GM10248 (cell line): ENCODE measurements around the gene NAA38.

ENCODE experiments used
- CTCF ChIA-PET: fragments of 300-600 bp; sonication (Branson Sonifier 250); formaldehyde crosslinking; extraction: SDS; loops from one replicate; lab custom pipeline; 2021; ENCODE audit warnings: antibody characterized with exemption; lab: Yijun Ruan, JAX
- POLR2A ChIA-PET: fragments of 350-650 bp; sonication (Branson Sonifier 250); formaldehyde crosslinking; extraction: SDS; loops from one replicate; lab custom pipeline; 2020; ENCODE audit warnings: antibody characterized with exemption; lab: Yijun Ruan, JAX
- DNase-seq: peaks from one replicate; pipeline ENCODE4 v3.0.0; 2012; ENCODE audit errors: extremely low spot score
- CTCF ChIP-seq: IDR thresholded peaks from 2 replicates; pipeline ENCODE4 v1.5.1; 2012; ENCODE audit warnings: mild to moderate bottlenecking, low read depth; ENCODE audit errors: extremely low read depth, missing control alignments, control extremely low read depth

NAA38 gene

GRCh38 chr17:7831233-7831632, 26.1 kb downstream of the NAA38 start:
- CTCF ChIA-PET = interaction anchor here (0.6 to 3.2 kb wide), 5 partner anchors 10 to 88 kb away, joined by 3 to 25 read pairs (median 3); no protein-coding TSS in a partner anchor

GRCh38 chr17:7830616-7831015, 26.7 kb downstream of the NAA38 start:
- ChIA-PET POLR2A (no interaction called here), CTCF (interaction anchor here (1.1 to 3.2 kb wide), 3 partner anchors 9 to 87 kb away, joined by 3 to 25 read pairs (median 7); no protein-coding TSS in a partner anchor)
- TF ChIP-seq CTCF = no peak
- no peak for DNase-seq

More at GRCh38 chr17:7831233-7831632, 26.1 kb downstream of the NAA38 start:
- POLR2A ChIA-PET = no interaction called here
- TF ChIP-seq CTCF = no peak
- no peak for DNase-seq

- ChIA-PET CTCF (interaction anchor here (0.8 to 2.2 kb wide), 19 partner anchors 9 to 248 kb away, joined by 3 to 17 read pairs (median 4); partner anchors contain the start of genes KDM6B, NAA38, TP53 and WRAP53), POLR2A (interaction anchor here (0.5 kb wide), 1 partner anchor 117 kb away, joined by 3 read pairs; no protein-coding TSS in a partner anchor)
- TF ChIP-seq CTCF = no peak
- DNase-seq = no peak
Measured at GRCh38 chr17:7825206-7825990, 32.0 kb downstream of the NAA38 start.

GRCh38 chr17:7824021-7824924, 33.1 kb downstream of the NAA38 start:
- ChIA-PET POLR2A (no interaction called here), CTCF (interaction anchor here (0.8 to 2.2 kb wide), 15 partner anchors 10 to 218 kb away, joined by 3 to 17 read pairs (median 4); partner anchors contain the start of genes KDM6B, NAA38 and WRAP53)
- TF ChIP-seq CTCF = no peak
- no peak for DNase-seq

GRCh38 chr17:7823581-7824001, 33.8 kb downstream of the NAA38 start:
- no peak for DNase-seq
- ChIA-PET POLR2A (no interaction called here), CTCF (interaction anchor here (0.9 to 4.7 kb wide), 7 partner anchors 7 to 74 kb away, joined by 3 to 25 read pairs (median 5); partner anchors contain the start of genes KDM6B and NAA38)
- TF ChIP-seq CTCF = no peak

GRCh38 chr17:7822126-7822525, 35.2 kb downstream of the NAA38 start:
- CTCF ChIA-PET = interaction anchor here (1.0 to 4.7 kb wide), 12 partner anchors 9 to 175 kb away, joined by 3 to 26 read pairs (median 4); partner anchors contain the start of genes KDM6B and NAA38
- DNase-seq = no peak
- POLR2A ChIA-PET = no interaction called here
- TF ChIP-seq CTCF = no peak
